Measurements from ENCODE around the gene EIF2B2.

The EIF2B2 gene

GRCh38 chr14:75047506-75047905 is 44.8 kb downstream of the EIF2B2 start:
- CTCF ChIA-PET = interaction anchor here (2.3 kb wide), 1 partner anchor 102 kb away, joined by 7 read pairs; no protein-coding TSS in a partner anchor
- POLR2A ChIA-PET = no interaction called here
- TF ChIP-seq, protein P1, sequence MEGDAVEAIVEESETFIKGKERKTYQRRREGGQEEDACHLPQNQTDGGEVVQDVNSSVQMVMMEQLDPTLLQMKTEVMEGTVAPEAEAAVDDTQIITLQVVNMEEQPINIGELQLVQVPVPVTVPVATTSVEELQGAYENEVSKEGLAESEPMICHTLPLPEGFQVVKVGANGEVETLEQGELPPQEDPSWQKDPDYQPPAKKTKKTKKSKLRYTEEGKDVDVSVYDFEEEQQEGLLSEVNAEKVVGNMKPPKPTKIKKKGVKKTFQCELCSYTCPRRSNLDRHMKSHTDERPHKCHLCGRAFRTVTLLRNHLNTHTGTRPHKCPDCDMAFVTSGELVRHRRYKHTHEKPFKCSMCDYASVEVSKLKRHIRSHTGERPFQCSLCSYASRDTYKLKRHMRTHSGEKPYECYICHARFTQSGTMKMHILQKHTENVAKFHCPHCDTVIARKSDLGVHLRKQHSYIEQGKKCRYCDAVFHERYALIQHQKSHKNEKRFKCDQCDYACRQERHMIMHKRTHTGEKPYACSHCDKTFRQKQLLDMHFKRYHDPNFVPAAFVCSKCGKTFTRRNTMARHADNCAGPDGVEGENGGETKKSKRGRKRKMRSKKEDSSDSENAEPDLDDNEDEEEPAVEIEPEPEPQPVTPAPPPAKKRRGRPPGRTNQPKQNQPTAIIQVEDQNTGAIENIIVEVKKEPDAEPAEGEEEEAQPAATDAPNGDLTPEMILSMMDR (IDR thresholded peaks at IDR 0.05; ENCODE audit: control extremely low read depth, extremely low read depth, low read depth, missing control alignments) = no peak
- DNase-seq (ENCODE audit: extremely low spot score) = no peak

GRCh38 chr14:75048101-75048500 is 45.4 kb downstream of the EIF2B2 start:
- ChIA-PET POLR2A (no interaction called here), CTCF (interaction anchor here (1.1 to 2.3 kb wide), 3 partner anchors 16 to 102 kb away, joined by 3 to 10 read pairs (median 7); partner anchors contain the start of gene ACYP1)
- TF ChIP-seq, protein P1 (IDR thresholded peaks at IDR 0.05; ENCODE audit: control extremely low read depth, extremely low read depth, low read depth, missing control alignments) = no peak
- no peak for DNase-seq (ENCODE audit: extremely low spot score)

- ChIA-PET POLR2A (no interaction called here), CTCF (interaction anchor here (1.0 to 2.3 kb wide), 7 partner anchors 9 to 103 kb away, joined by 3 to 10 read pairs (median 4); partner anchors contain the start of gene ACYP1)
- no peak for DNase-seq (ENCODE audit: extremely low spot score)
- TF ChIP-seq, protein P1 (IDR thresholded peaks at IDR 0.05; ENCODE audit: control extremely low read depth, extremely low read depth, low read depth, missing control alignments) = no peak
Measured at GRCh38 chr14:75049136-75049535, 46.4 kb downstream of the EIF2B2 start.

- ChIA-PET POLR2A (no interaction called here), CTCF (interaction anchor here (1.0 to 2.3 kb wide), 6 partner anchors 15 to 104 kb away, joined by 3 to 10 read pairs (median 4); partner anchors contain the start of gene ACYP1)
- DNase-seq (ENCODE audit: extremely low spot score) = no peak
- TF ChIP-seq, protein P1 (IDR thresholded peaks at IDR 0.05; ENCODE audit: control extremely low read depth, extremely low read depth, low read depth, missing control alignments) = no peak
Measured at GRCh38 chr14:75049731-75050201, 47.0 kb downstream of the EIF2B2 start.

GRCh38 chr14:75050852-75051555 is 48.3 kb downstream of the EIF2B2 start, which contains the start of gene MLH3:
MLH3 (minus strand) TSS chr14:75051467; CDS start chr14:75049655, 1,812 bp downstream.
- TF ChIP-seq, protein P1 (IDR thresholded peaks at IDR 0.05; ENCODE audit: control extremely low read depth, extremely low read depth, low read depth, missing control alignments) = no peak
- CTCF ChIA-PET = interaction anchor here (1.2 to 2.3 kb wide), 3 partner anchors 11 to 190 kb away, joined by 4 to 5 read pairs (median 4); no protein-coding TSS in a partner anchor
- POLR2A ChIA-PET = interaction anchor here (0.8 kb wide), 1 partner anchor 13 kb away, joined by 3 read pairs; the partner anchor contains the start of gene ACYP1
- peak; percentile 91 for DNase-seq (ENCODE audit: extremely low spot score)

DNA sequence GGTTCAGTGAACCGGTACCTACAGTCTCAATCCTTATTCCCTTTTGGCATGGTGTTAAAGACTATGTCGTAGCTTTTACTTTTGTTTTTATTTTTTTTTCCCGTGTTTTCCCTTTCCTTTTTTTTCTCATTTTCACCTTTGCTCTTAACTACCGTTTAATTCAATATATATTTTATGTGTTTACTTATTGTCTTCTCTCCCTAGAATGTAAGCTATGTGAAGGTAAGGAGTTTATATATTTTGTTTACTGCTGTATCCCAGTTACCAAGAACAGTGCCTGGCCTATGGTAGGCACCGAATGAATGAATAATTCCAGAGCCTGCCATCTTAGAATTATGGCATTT is 48.8 kb downstream of the EIF2B2 start:
- ChIA-PET POLR2A (interaction anchor here (0.8 kb wide), 1 partner anchor 12 kb away, joined by 3 read pairs; the partner anchor contains the start of gene ACYP1), CTCF (interaction anchor here (0.7 to 2.3 kb wide), 4 partner anchors 11 to 190 kb away, joined by 3 to 6 read pairs (median 4); no protein-coding TSS in a partner anchor)
- DNase-seq (ENCODE audit: extremely low spot score) = no peak
- TF ChIP-seq, protein P1 (IDR thresholded peaks at IDR 0.05; ENCODE audit: control extremely low read depth, extremely low read depth, low read depth, missing control alignments) = no peak
